Activated CD4-positive, alpha-beta T cell treated with anti-CD3 and anti-CD28 coated beads, Interleukin-10, Interleukin-2, amounts not matched to agents 100 ng/mL and 50 ng/mL, durations not matched to agents 16 hours and 8 hours (primary cell): ENCODE measurements around the gene LCLAT1.
A peak's percentile ranks its signal among the peaks of the same experiment; 100 is the strongest.

Experiments used
- DNase-seq: peaks from one replicate; pipeline ENCODE4 v3.0.0-alpha.2; 2020

Gene LCLAT1

DNA sequence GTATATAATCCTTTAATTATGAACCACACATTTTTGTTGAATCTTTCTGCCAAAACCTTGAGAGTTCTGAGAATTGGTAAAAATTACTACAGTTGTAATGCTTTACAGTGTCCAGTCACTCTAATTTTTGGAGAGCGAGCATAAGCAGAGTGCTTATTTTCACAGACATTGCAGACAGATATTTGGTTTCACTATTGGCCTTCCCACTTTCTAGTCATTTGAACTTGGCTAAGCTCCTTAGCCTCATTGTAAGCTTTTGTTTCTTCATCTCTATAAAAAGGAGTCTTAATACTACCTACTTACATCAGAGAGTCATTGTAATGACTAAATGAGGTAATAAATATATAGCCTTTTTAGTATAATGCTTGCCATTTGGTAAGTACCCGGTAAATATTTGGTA lies 80.4 kb downstream of the LCLAT1 start:
- no peak for DNase-seq

DNA sequence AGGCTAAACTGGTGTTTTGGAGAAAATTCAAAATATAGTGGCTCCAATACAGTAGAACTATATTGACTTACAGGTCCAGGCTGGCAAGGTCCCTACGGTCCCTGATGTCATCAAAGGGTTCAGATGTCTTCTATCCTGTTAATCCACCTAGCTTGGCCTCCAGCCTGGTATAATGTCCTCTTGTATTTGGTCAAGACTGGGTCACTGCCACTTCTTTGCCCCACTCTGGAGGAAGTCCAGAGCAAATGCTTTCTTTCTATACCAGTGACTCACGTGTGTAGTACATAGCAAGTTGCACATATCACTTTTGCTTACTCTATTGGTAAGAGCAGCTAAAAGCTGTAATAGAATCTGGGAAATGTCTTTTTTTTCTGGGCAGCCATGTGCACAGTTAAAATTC lies 80.8 kb downstream of the LCLAT1 start:
- no peak for DNase-seq

DNA sequence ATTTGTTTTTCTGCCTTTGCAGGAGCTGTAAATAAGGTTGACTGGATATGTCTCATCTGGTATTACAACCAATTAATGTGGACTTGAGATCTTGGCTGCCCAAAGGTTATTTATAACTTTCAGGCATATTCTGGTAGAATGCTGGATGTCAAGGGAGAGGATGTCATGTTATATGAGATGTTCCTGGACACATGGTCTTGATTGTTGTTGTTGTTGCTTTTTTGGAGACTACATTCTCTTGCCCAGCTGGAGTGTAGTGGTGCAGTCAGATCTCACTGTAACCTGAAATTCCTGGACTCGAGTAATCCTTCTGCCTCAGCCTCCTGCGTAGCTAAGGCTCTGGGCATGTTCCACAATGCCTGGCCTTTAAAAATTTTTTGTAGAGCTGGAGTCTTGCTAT lies 83.3 kb downstream of the LCLAT1 start:
- DNase-seq = no peak

DNA sequence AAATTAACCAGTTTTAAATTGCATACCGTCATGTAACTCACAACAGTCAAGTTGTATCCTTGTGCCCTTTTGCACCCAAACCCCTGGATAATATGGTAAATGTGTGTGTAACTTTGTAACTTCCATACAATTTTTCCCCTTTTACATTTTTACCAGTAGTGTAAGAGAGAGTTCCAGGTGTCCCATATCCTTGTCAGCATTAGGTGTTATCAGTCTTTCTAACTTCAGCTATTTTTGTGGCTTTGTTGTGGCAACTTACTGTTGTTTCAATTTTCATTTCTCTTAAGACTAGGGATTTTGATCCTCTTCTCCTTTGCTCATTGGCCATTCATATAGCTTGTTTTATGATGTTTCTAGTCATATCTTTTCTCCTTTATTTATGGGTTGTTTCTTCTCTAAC lies 94.6 kb downstream of the LCLAT1 start:
- no peak for DNase-seq

DNA sequence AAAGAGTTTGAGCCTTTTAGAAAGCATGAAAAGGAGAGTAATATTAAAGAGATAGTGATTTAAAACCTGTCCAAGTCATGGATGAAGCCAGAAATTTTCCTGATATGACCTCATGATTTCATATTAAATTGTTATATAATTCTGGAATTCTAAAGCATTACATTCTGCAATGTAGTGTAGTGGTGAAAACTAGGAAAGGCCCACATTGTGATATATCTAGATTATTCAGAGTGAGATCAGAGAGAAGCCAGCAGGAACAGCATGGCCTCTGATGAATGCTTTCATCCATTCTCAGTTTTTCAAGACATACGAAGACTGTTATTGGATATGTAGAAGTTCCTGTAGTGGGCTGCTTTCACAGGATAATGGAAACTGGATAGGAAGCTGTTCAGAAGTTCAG lies 98.8 kb downstream of the LCLAT1 start:
- no peak for DNase-seq

DNA sequence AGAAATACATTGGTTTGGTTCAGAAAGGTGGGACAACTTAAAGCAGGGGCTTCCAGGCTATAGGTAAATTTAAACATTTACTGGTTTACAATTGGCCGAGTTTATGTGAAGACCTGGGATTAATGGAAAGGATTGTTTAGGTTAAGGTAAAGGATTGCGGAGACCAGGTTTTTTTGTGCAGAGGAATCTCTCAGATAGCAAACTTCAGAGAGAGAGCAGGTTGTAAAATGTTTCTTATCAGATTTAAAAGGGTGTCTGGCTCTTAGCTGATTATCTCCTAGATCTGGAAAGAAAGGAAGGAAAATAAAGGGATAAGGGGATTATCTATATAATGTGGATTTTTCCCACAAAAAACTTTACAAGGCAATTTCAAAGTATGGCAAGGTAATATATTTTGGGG lies 101.3 kb downstream of the LCLAT1 start:
- no peak for DNase-seq

DNA sequence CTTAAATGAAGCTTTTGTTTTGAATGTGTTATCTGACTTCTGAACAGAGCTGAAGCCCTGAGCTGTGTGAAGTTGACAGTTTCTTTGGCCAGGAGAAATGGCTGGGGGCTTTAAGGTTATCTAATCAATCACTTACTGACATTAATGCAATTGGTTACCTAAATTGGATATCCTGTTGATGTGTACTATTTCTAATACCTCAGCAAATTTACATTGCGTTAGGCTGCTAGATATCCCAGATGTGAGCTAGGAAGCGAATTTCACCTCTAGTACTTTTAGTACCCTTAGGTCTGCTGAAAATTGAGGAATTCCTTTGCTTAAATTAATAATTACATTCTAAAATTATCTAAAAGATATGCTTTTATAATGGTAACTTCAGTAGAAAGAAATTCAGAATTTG lies 102.0 kb downstream of the LCLAT1 start:
- no peak for DNase-seq

DNA sequence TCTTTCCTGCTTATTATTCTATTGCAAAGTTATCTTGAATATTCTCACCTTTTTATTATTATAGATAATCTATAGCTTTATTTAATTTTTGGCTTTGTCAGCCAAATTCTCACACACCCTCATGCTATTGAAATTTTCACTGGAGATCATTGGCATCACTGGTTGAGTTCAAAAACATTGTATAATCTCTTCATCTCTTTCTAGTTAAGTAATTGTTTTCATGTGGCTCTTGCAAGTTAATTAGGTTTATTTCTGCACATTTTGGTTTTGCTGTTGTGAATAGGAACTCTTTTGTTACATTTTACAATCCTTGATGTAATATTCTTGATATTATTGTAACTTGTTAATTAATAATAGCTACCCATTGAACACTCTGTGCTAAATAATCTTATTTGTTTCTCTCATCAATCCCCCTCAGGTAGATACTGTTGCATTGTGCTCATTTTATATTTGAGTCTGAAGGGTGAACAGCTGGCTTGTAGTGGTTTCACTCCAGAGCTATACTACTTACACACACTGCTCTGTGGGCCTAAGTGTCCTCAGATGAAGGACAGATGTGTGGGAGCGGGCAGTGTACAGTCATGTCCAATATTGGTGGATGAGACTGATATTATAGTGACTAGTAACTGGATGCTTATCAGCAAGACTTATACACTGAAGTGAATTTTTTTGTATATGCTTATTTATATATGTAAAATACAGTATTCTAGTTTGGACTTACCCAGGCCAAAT lies 112.7 kb downstream of the LCLAT1 start:
- DNase-seq = no peak

DNA sequence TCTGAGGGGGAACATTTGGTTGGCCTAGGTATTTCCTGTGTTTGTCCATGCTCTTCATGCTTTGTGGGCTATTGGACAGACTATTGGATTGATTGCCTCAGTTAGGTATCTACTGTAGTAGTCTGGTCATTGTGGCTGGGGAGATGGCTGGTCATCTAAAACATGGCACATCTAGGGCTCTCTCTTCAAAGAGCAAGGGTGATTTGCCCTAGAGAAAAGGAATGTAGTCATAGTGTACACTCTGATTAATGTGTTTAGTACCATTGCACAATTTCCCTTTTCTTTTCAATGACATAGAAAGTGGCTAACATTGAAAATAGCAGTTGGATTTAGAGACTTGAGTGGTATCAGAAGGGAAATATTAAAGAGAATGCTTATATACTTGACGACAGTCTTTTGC lies 114.3 kb downstream of the LCLAT1 start:
- no peak for DNase-seq

DNA sequence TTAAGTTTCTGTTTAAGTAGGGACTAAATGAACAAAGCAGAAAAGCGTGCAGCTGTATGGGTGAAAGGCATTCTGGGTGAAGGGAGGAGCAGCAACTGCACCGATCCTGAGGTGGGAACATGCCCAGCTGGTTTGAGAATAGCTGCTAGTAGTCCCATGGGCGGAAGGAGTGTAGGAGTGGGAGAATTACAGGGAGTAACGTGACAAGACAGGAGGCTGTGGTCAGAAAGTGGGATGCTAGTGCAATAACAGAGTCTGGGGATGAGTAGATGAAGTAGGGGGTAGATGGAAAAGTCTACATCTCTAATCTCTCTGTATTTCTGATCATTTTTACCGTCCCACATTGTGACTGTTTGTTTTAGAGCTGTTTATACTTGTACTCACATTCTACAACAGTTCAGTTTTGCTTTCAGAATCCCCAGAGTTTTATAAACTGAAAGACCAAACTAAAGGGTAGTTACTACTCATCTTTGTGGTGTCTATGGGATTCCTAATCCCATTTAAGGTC lies 118.9 kb downstream of the LCLAT1 start:
- peak; percentile 23 for DNase-seq

DNA sequence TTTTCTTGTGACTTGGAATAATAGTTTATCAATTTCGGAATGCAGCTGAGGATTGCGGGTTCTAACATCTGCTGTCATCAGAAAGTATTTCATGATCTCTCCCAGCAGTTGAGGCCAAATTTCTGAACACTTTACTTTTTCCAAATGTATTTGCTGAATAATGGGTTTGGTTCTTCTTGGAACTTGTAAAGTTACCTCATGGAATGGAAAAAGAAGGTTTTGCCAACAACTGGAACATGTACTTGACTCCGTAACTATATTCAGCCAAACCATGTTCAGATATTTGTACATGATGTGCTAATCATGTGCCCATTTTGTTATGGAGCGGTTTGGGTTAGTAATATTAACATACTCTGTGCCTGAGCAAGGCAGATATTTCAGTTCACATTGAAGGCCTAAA lies 119.6 kb downstream of the LCLAT1 start:
- DNase-seq = no peak

DNA sequence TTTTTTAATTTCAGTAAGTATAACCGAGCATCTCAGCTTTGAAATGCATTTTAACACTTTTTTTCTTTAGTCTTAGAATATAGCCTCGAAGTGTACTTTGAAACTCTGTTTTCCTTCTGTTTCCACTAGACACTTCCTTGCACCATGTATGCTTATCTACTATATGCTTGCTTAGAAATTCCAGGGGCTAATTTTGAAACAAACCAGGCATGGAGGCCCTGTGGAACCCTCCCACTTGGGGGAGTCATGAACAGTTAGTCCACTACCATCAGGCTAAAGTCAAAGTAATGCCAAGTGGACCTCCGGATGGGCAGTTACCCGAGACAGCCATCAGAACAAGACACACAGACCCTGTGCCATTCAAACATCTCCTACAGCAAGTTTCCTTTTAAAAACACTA lies 120.3 kb downstream of the LCLAT1 start:
- DNase-seq = no peak

DNA sequence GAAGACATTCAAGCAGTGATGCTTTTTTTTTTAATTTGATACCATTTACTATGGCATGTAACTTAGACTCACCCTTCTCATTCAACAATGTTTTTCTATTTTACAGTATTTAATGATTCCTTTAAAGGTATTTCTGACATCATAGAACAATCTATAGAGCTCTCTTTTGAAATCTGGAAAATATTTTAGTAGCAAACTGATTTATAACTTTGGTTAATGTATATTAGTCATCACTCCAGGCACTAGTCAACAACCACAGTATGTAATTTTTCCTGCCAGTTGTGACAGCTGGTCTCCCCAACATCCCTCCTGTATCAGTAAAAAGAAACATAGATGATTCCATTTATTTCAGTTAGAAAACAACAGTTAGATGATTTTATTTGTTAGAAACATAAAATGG lies 122.9 kb downstream of the LCLAT1 start:
- DNase-seq = no peak

DNA sequence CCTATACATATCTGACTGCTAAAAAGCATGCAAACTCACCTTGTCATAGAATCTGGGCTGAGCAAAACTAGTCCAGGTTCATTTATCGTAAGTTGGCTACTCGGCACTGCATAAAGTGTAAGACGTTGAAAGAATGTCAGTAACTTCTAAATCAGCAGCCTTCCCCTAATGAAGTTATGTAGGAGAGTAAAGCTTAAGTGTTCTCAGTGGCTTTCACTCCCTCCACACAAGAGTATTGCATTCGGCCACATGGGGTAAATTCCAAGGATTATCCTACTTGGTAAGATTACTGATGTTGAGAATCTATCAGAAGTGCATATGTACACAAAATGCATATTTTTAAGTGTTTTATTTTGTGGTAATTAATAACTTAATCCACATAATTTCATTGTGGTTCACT lies 130.1 kb downstream of the LCLAT1 start:
- DNase-seq = no peak

DNA sequence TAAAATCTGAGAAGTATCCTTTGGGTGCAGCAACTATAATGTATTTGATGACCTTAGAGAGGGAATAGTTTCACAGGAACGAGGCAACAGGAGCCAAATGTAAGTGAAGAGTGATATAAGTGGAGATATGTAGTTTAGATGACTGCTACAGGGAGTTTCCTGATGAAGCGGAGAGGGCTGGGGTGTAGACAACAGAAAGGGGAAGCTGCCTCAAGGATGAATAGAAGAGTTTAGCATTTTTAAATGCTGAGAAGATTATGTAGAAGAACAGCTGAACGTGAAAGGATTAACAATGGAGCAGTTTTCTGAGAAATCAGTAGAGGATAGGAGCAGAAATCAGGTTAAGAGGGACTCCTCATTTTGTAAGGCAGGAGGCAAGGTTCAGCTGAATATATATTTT lies 133.3 kb downstream of the LCLAT1 start:
- DNase-seq = no peak

DNA sequence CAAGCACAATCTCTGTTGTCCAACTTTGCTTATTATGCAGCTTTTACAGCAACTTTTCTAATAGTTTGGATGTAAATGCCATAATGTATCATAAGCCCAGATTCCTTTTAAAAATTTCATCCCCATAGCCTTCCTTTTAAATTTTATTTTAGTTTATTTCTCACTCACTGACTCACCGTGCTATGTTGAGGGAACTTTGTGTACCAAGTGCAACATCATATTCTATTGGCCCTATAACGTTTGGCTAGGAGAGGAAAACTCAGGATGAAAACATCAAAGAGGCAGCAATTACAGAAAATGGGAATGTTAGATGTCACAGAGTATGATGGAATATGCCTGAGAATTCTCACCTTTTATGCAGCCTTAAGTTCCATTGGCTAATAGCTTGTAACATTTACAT lies 135.5 kb downstream of the LCLAT1 start:
- DNase-seq = no peak

DNA sequence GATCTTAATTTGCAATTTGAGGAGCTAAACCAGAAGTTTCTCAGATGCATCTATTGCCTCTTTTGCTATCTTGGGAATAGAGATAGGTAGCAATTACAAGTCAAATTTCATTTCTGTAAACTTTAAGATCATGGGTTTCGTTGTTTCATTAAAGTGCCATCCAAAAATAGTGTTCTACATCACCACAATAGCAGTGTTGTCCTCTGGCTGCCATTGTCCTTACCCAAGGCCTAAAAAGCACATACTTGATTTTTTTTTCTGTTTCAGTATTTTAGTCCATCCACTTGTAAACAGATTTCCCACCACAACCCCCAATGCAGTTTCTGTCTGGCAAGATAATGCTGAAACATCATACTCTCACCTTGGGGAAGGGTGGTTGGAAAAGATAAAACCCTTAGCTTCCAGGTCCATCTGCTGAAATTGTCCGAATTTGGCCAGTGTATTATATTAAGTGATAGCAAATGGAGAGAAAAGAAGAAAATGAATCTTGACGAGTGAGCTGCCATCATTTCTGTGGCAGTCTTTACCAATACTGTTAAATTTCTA lies 136.2 kb downstream of the LCLAT1 start:
- no peak for DNase-seq

DNA sequence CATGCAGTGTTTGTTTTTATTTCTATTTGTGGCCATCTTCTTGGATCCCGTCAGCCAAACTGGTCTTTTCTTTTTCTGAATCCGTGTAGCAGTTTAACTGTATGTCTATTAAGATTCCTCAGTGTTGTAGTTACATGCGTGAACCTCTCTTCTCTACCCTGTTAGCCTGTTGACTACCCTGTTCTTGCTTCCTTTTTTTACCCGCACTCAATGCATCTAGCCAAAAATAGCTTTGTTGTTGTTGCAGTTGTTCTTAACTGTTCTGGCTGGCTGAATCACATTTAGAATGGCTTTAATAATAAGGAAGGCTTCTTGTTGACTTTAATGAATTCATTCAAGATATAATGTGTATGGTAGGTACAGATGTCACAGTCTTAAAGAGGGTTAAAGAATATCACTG lies 137.1 kb downstream of the LCLAT1 start:
- no peak for DNase-seq

DNA sequence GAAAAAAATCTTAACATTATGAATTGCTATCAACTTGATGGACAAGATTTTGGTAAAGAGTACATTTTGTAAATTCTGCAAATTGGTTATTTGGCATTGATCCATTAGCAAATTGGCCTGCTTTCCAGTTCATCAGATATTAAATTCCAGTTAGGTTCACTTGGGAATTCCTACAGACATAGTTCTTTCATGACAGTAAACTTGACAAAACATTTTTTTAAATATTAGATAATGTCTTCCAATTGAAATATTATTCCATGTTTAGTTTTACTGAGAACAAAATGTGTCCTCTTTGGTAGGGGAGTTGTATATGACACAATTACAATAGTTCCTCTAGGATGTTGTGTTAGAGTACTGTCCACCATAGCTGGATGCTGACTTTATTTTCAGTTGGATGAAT lies 141.9 kb downstream of the LCLAT1 start:
- DNase-seq = no peak

DNA sequence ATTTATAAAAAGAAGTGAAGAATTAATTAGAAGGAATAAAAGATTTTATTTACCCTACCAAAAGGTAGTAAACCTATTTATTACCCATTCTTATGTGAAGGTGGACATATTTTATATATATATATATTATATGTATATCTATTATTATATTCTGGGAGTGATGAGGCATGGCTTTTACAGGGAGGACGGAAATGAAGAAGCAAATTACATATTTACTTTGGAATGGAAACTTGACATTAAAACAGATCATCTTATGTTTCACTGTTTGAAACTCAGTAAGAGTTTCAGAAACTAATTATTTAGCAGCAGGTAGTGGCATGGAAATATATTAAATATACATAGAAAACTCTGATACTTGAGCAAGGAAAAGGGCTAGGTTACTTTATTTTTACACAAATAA lies 143.4 kb downstream of the LCLAT1 start:
- no peak for DNase-seq

DNA sequence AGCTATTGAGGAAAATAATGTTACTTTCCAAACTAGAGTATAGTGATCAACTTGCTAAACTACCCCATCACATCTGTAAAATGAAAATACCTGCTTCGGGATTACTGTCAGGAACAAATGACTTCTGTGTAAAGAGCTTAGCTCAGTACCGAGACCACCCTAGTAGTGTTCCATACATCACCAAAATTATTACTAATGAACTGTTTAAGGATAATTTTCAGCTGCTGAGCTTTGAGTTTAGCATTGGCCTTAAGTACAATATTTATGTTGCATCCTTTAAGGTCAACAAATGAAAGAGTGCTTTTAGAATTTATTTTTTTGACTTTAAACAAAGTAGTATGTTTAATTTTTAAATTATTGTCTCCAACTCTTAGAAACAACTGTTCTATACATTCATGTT lies 144.1 kb downstream of the LCLAT1 start:
- DNase-seq = no peak

DNA sequence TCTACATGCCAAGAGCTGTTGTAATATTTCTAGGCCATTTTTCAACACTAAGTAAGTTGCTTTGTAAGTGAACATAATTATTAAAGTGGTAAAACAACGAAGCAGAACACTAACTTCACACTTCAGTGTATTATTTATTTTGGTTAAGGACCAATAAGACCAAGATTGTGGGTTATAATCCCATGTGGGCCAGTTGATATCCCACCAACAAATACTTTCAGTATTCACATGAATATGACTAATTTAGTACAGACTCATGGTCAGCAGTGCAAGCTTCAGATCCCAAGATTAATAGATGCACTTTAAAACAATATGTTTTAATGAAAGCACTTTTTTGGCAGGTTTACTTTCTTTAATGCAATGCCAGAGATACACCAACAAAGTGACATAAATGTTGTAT lies 154.3 kb downstream of the LCLAT1 start:
- no peak for DNase-seq

DNA sequence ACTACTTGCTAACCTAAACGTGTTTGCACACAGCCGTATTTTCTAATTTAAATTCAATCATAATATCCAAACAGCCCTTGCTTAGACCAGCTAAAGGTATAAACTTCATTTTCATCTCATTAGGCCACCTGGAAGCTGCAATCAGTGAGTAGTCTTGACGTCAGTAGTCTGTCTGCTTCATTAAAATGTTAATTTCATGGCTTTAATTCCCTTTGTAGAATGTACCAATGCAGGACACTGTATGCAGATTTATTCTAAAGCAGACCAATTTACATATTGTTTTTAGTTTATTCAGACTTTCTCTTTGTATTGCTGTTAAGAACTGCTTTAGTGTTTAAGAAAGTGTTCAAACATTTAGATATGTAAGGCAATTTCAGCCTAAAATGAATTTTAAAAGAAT lies 158.2 kb downstream of the LCLAT1 start:
- DNase-seq = no peak

DNA sequence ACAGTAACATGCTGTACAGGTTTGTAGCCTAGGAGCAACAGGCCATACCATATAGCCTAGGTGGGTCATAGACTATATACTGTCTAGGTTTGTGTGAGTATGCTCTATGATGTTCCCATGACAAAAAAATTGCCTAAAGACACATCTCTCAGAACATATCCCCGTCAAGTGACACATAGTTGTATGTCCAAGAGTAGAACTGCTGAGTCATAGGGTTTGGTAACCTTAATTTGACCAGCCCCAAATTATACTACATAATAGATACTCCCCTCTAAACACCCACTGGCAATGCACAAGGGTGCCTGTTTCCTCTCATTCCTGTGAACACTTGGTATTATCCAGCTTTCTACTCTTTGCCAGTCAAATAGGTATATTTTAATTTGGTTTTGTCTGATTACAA lies 161.6 kb downstream of the LCLAT1 start:
- DNase-seq = no peak

DNA sequence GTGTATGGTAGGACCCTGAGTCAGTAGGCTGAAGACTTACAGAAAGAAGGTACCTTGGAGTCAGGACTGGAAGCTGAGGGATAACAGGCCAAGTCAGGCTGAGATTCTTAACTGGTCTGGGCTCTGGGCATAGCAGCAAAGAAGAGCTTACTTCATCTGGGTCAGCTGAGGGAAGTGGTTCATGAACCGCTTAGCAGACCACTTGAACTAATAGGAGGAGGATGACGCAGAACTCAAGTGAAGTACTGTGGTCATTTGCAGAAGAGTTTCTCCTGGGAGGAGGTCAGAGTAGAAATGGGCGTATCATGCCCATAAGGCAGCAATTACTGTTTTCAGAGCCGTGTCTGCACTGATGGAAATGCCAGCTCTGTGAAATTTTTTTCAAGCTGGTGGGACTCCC lies 164.5 kb downstream of the LCLAT1 start:
- no peak for DNase-seq
